ENCODE results near the gene DYNC1I1. TPM values are rescaled to one million over a fixed set of nuclear protein-coding genes. Genes with fewer than 3 reads are reported as not detected.

The DYNC1I1 gene
- total and polyA plus RNA-seq, 2 of the 4 experiments (the other 2 are of a cell fraction) = under 0.01 to 0.15 TPM

DNA sequence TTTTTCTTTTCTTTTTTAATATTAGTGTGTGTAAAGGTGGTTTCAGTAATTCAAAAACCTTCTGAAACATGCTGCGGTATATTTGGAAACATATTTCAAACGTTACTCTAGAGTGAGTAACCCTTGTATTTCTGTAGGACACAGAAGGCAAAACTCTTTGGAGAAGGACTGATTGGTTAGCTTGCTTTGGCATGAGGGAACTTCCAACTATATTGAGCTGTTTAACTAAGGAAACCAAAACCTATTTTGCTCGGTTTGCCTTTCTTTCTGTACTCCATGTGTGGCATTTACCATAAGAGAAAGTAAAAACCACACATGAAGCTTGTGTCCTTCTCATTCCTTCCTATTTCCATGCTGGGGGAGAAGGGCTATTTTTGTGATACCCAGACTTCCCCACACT is 149.8 kb downstream of the DYNC1I1 start:
- Histone ChIP-seq H3K9me3 (ENCODE audit: control insufficient read depth, insufficient read depth, low read length) (no peaks in the 10 kb centered on the region), H3K4me2 (ENCODE audit: low read depth, low read length) (no peak overlapping the region), H3K4me3 (ENCODE audit: insufficient read depth, low read depth, low read length) (no peak overlapping the region), H2BK5ac (ENCODE audit: low read depth, low read length, poor library complexity, severe bottlenecking) (no peak overlapping the region), H4K8ac (ENCODE audit: low read depth in 2 of 2, low read length in 2 of 2) (no peak overlapping the region), H2BK20ac (ENCODE audit: low read depth, low read length) (no peak overlapping the region), H2AK9ac (replicated peaks; ENCODE audit: low read depth, low read length, poor library complexity) (no peak overlapping the region), H3K4me1 (ENCODE audit: control insufficient read depth, insufficient read depth, low read length) (no peaks in the 10 kb centered on the region), H2BK120ac (ENCODE audit: low read depth, low read length) (no peak overlapping the region), H2BK15ac (ENCODE audit: low read depth, low read length) (no peak overlapping the region), H3K36me3 (ENCODE audit: control insufficient read depth, insufficient read depth, low read length) (no peaks in the 10 kb centered on the region), H3K18ac (ENCODE audit: low read depth, low read length) (no peak overlapping the region), H3K79me1 (ENCODE audit: low read depth in 1 of 2, low read length in 2 of 2) (no peaks in the 10 kb centered on the region), H3K23ac (ENCODE audit: low read depth, low read length) (no peak overlapping the region), H3K27ac (ENCODE audit: insufficient read depth, low read length) (no peak overlapping the region), H4K5ac (ENCODE audit: low read depth, low read length) (no peak overlapping the region), H3K14ac (replicated peaks; ENCODE audit: low read depth, low read length) (no peak overlapping the region), H4K20me1 (ENCODE audit: insufficient read depth, low read length) (no peaks in the 10 kb centered on the region), H3K27me3 (ENCODE audit: control insufficient read depth, insufficient read depth, low read length) (no peaks in the 10 kb centered on the region; the same call in 1 of the 2 replicates), H4K91ac (ENCODE audit: insufficient read depth, low read depth, low read length) (no peak overlapping the region), H3K9me1 (ENCODE audit: insufficient read depth, low read length) (no peaks in the 10 kb centered on the region), H3K9ac (ENCODE audit: low read depth, low read length) (no peak overlapping the region), H3K4ac (ENCODE audit: low read depth, low read length) (no peak overlapping the region), H2AFZ (replicated peaks; ENCODE audit: low read length, poor library complexity) (no peak overlapping the region), H3K56ac (ENCODE audit: extremely low read depth, insufficient read depth, low read length) (no peak overlapping the region), H2AK5ac (ENCODE audit: low read depth, low read length) (no peak overlapping the region)
- ChIA-PET CTCF (interaction anchor here (0.7 kb wide), 1 partner anchor 154 kb away, joined by 3 read pairs; no protein-coding TSS in a partner anchor), POLR2A (ENCODE audit: unreplicated experiment) (no interaction called here)
- dilution Hi-C loops (cut with HindIII; ENCODE audit: low sequenced_read_pairs, unreplicated experiment) = no loop called here
- no TSS peak for BruUV-seq (replicated peaks)
- in situ Hi-C loops (cut with MboI; ENCODE audit: low sequenced_read_pairs) = loop anchor here (25.0 kb wide), 1 partner anchor 1915 kb away; no protein-coding TSS in a partner anchor
- intact Hi-C loops (cut with micrococcal nuclease) = no loop called here
- DNase-seq = no peak
- WGBS, 2 experiments (ENCODE audit: extremely low coverage in 2 of 2, insufficient read length in 1 of 2) = no CpG with 5 or more reads among the region's 3 CpGs
- ATAC-seq (ENCODE audit: low read depth) = no peak
- TF ChIP-seq BHLHE40 (IDR thresholded peaks at IDR 0.05; ENCODE audit: low read depth, low read length) = no peak
- TF ChIP-seq FOS (IDR thresholded peaks at IDR 0.05; ENCODE audit: low read depth, low read length) = no peak
- TF ChIP-seq RAD21 (IDR thresholded peaks at IDR 0.05; ENCODE audit: low read length) = no peak
- no peak for TF ChIP-seq MAZ (IDR thresholded peaks at IDR 0.05; ENCODE audit: borderline replicate concordance, low read depth, low read length)
- TF ChIP-seq MXI1 (IDR thresholded peaks at IDR 0.05; ENCODE audit: borderline replicate concordance, low read depth, low read length) = no peak
- TF ChIP-seq RCOR1 (IDR thresholded peaks at IDR 0.05; ENCODE audit: insufficient replicate concordance, low read length) = no peak
- TF ChIP-seq MAFK (IDR thresholded peaks at IDR 0.05; ENCODE audit: low read depth, low read length) = no peak
- no peak for TF ChIP-seq CEBPB (IDR thresholded peaks at IDR 0.05; ENCODE audit: low read depth, low read length)
- TF ChIP-seq POLR2A (IDR thresholded peaks at IDR 0.05; ENCODE audit: low read depth, low read length) = no peak
- no peak for TF ChIP-seq NFE2L2 (IDR thresholded peaks at IDR 0.05; ENCODE audit: low read depth, low read length)
- TF ChIP-seq RFX5 (IDR thresholded peaks at IDR 0.05; ENCODE audit: low read depth, low read length) = no peak
- TF ChIP-seq CHD1 (IDR thresholded peaks at IDR 0.05; ENCODE audit: low read depth, low read length) = no peak
- TF ChIP-seq, protein P1, sequence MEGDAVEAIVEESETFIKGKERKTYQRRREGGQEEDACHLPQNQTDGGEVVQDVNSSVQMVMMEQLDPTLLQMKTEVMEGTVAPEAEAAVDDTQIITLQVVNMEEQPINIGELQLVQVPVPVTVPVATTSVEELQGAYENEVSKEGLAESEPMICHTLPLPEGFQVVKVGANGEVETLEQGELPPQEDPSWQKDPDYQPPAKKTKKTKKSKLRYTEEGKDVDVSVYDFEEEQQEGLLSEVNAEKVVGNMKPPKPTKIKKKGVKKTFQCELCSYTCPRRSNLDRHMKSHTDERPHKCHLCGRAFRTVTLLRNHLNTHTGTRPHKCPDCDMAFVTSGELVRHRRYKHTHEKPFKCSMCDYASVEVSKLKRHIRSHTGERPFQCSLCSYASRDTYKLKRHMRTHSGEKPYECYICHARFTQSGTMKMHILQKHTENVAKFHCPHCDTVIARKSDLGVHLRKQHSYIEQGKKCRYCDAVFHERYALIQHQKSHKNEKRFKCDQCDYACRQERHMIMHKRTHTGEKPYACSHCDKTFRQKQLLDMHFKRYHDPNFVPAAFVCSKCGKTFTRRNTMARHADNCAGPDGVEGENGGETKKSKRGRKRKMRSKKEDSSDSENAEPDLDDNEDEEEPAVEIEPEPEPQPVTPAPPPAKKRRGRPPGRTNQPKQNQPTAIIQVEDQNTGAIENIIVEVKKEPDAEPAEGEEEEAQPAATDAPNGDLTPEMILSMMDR (conservative IDR thresholded peaks at IDR 0.05; ENCODE audit: low read depth, low read length) = no peak
- TF ChIP-seq, protein P2, sequence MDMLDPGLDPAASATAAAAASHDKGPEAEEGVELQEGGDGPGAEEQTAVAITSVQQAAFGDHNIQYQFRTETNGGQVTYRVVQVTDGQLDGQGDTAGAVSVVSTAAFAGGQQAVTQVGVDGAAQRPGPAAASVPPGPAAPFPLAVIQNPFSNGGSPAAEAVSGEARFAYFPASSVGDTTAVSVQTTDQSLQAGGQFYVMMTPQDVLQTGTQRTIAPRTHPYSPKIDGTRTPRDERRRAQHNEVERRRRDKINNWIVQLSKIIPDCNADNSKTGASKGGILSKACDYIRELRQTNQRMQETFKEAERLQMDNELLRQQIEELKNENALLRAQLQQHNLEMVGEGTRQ (IDR thresholded peaks at IDR 0.05; ENCODE audit: low read depth, low read length) = no peak
- TF ChIP-seq, protein P3, sequence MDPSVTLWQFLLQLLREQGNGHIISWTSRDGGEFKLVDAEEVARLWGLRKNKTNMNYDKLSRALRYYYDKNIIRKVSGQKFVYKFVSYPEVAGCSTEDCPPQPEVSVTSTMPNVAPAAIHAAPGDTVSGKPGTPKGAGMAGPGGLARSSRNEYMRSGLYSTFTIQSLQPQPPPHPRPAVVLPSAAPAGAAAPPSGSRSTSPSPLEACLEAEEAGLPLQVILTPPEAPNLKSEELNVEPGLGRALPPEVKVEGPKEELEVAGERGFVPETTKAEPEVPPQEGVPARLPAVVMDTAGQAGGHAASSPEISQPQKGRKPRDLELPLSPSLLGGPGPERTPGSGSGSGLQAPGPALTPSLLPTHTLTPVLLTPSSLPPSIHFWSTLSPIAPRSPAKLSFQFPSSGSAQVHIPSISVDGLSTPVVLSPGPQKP (IDR thresholded peaks at IDR 0.05; ENCODE audit: borderline replicate concordance, low read depth, low read length) = no peak
